Measurements from ENCODE around the gene STIM1.

Gene STIM1

DNA sequence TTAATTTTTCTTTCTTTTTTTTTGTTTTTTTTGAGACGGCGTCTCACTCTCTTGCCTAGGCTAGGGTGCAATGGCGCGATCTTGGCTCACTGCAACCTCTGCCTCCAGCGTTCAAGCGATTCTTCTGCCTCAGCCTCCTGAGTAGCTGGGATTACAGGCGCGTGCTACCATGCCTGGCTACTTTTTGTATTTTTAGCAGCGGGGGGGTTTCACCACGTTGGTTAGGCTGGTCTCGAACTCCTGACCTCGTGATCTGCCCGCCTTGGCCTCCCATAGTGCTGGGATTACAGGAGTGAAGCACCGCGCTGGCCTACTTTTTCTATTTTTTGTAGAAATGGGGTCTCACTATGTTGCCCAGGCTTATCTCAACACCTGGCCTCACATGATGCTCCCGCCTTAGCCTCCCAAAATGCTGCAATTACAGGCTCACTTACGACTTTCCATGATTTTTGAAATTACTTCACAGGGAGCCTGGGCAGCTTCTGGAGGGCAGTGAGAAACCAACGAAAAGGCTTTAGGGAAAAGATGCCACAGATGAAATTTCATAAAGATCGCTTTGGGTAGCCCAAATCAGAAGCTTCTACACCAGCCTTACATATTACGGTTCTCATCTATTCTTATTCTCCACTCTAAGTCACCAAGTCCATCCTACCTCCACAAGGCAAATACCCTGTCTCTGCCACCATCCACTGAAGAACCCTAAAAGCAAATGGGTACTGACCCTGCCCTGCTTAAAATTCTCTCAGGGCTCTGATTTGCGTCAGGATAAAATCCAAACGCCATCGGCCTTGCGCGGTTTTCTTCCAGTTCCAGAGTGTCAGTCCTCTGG lies 238.3 kb downstream of the STIM1 start:
- H3K9ac ChIP-seq (ENCODE audit: insufficient read length, low read depth): peak overlapping the region; percentile 86
- no peak for TF ChIP-seq YY1 (IDR thresholded peaks at IDR 0.05; ENCODE audit: insufficient read depth, insufficient read length)
- no peak for TF ChIP-seq ZNF274 (IDR thresholded peaks at IDR 0.05; ENCODE audit: low read depth, low read length)
- TF ChIP-seq SUZ12 (IDR thresholded peaks at IDR 0.05; ENCODE audit: extremely low read depth, insufficient read depth, insufficient read length): no peak

GRCh38 chr11:4094348-4095291 lies 239.2 kb downstream of the STIM1 start, which contains the start of gene RRM1:
RRM1 (plus strand) TSS chr11:4094799; CDS start chr11:4095013, 214 bp downstream.
- H3K9ac ChIP-seq (ENCODE audit: insufficient read length, low read depth): peak within 1 kb of the TSS; percentile 95
- peaks cover 2% of the 10 kb centered on the region for H3K4me1 ChIP-seq (ENCODE audit: insufficient read depth, insufficient read length)
- H3K9me3 ChIP-seq (ENCODE audit: insufficient read depth, low read length): no peaks in the 10 kb centered on the region
- no peaks in the 10 kb centered on the region for H3K27me3 ChIP-seq (ENCODE audit: insufficient read depth, insufficient read length)
- peaks cover 24% of the 10 kb centered on the region for H3K36me3 ChIP-seq (ENCODE audit: insufficient read depth, insufficient read length, low read length)
- peak; percentile 98 for DNase-seq (ENCODE audit: low read depth, low spot score)
- peak; percentile 99 for TF ChIP-seq YY1 (IDR thresholded peaks at IDR 0.05; ENCODE audit: insufficient read depth, insufficient read length)
- no peak for TF ChIP-seq ZNF274 (IDR thresholded peaks at IDR 0.05; ENCODE audit: low read depth, low read length)
- TF ChIP-seq SUZ12 (IDR thresholded peaks at IDR 0.05; ENCODE audit: extremely low read depth, insufficient read depth, insufficient read length): no peak
- peak within 1 kb of the TSS; percentile 87 for H3K4me3 ChIP-seq (ENCODE audit: insufficient read length, low read depth)

More for the DNA sequence above, 238.3 kb downstream of the STIM1 start:
- Histone ChIP-seq H3K36me3 (ENCODE audit: insufficient read depth, insufficient read length, low read length) (peaks cover 21% of the 10 kb centered on the region), H3K4me1 (ENCODE audit: insufficient read depth, insufficient read length) (peaks cover 2% of the 10 kb centered on the region), H3K4me3 (ENCODE audit: insufficient read length, low read depth) (peak overlapping the region; percentile 87), H3K27me3 (ENCODE audit: insufficient read depth, insufficient read length) (no peaks in the 10 kb centered on the region), H3K9me3 (ENCODE audit: insufficient read depth, low read length) (no peaks in the 10 kb centered on the region)
- DNase-seq (ENCODE audit: low read depth, low spot score): no peak

DNA sequence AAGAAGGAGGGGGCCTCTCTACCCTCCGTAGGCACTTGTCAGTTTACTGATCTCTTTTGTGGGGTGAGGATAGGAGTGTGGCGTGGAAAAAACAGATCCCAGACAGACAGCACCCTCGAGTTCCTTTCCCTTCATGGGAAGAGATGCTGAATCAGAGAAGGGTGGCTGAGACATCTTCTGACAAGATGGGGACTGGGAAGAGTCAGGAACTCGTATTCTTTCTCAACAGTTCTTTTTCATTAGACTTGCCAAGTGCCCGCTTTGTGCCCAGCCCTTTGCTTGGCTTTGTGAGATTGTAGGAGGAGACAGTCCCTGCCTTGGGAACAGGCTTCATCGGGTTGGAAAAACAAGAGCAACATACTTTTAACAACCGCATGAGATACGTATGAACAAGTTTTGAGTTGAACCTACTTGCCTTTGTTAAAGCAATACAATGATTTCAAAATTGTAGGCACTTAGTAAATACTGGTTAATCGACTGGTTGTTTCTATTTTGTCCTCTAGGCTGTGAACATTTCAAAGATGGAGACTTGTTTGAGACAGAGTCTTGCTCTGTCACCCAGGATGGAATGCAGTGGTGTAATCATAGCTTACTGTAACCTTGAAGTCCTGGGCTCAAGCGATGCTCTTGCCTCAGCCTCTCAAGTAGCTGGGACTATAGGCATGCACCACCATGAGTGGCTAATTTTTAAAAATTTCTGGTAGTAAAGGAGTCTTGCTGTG lies 240.2 kb downstream of the STIM1 start:
- Histone ChIP-seq H3K4me3 (ENCODE audit: insufficient read length, low read depth) (peak overlapping the region; percentile 87), H3K36me3 (ENCODE audit: insufficient read depth, insufficient read length, low read length) (peaks cover 24% of the 10 kb centered on the region), H3K9ac (ENCODE audit: insufficient read length, low read depth) (peak overlapping the region; percentile 95), H3K4me1 (ENCODE audit: insufficient read depth, insufficient read length) (peaks cover 2% of the 10 kb centered on the region), H3K27me3 (ENCODE audit: insufficient read depth, insufficient read length) (no peaks in the 10 kb centered on the region), H3K9me3 (ENCODE audit: insufficient read depth, low read length) (no peaks in the 10 kb centered on the region)
- no peak for DNase-seq (ENCODE audit: low read depth, low spot score)
- TF ChIP-seq YY1 (IDR thresholded peaks at IDR 0.05; ENCODE audit: insufficient read depth, insufficient read length) (no peak), ZNF274 (IDR thresholded peaks at IDR 0.05; ENCODE audit: low read depth, low read length) (no peak), SUZ12 (IDR thresholded peaks at IDR 0.05; ENCODE audit: extremely low read depth, insufficient read depth, insufficient read length) (no peak)

GRCh38 chr11:4098026-4098621 lies 242.7 kb downstream of the STIM1 start:
- TF ChIP-seq SUZ12 (IDR thresholded peaks at IDR 0.05; ENCODE audit: extremely low read depth, insufficient read depth, insufficient read length): no peak
- TF ChIP-seq ZNF274 (IDR thresholded peaks at IDR 0.05; ENCODE audit: low read depth, low read length): no peak
- TF ChIP-seq YY1 (IDR thresholded peaks at IDR 0.05; ENCODE audit: insufficient read depth, insufficient read length): no peak

GRCh38 chr11:4102711-4103110 lies 247.2 kb downstream of the STIM1 start:
- Histone ChIP-seq H3K4me1 (ENCODE audit: insufficient read depth, insufficient read length) (no peaks in the 10 kb centered on the region), H3K9me3 (ENCODE audit: insufficient read depth, low read length) (no peaks in the 10 kb centered on the region), H3K9ac (ENCODE audit: insufficient read length, low read depth) (no peak overlapping the region), H3K4me3 (ENCODE audit: insufficient read length, low read depth) (no peak overlapping the region), H3K36me3 (ENCODE audit: insufficient read depth, insufficient read length, low read length) (peaks cover 61% of the 10 kb centered on the region), H3K27me3 (ENCODE audit: insufficient read depth, insufficient read length) (no peaks in the 10 kb centered on the region)
- TF ChIP-seq YY1 (IDR thresholded peaks at IDR 0.05; ENCODE audit: insufficient read depth, insufficient read length) (no peak), SUZ12 (IDR thresholded peaks at IDR 0.05; ENCODE audit: extremely low read depth, insufficient read depth, insufficient read length) (no peak), ZNF274 (IDR thresholded peaks at IDR 0.05; ENCODE audit: low read depth, low read length) (no peak)
- DNase-seq (ENCODE audit: low read depth, low spot score): no peak

More at GRCh38 chr11:4098026-4098621, 242.7 kb downstream of the STIM1 start:
- H3K27me3 ChIP-seq (ENCODE audit: insufficient read depth, insufficient read length): no peaks in the 10 kb centered on the region
- H3K4me3 ChIP-seq (ENCODE audit: insufficient read length, low read depth): no peak overlapping the region
- DNase-seq (ENCODE audit: low read depth, low spot score): no peak
- peaks cover 2% of the 10 kb centered on the region for H3K4me1 ChIP-seq (ENCODE audit: insufficient read depth, insufficient read length)
- no peak overlapping the region for H3K9ac ChIP-seq (ENCODE audit: insufficient read length, low read depth)
- H3K9me3 ChIP-seq (ENCODE audit: insufficient read depth, low read length): no peaks in the 10 kb centered on the region
- H3K36me3 ChIP-seq (ENCODE audit: insufficient read depth, insufficient read length, low read length): peaks cover 37% of the 10 kb centered on the region

- H3K4me1 ChIP-seq (ENCODE audit: insufficient read depth, insufficient read length): no peaks in the 10 kb centered on the region
- no peak overlapping the region for H3K4me3 ChIP-seq (ENCODE audit: insufficient read length, low read depth)
- H3K9me3 ChIP-seq (ENCODE audit: insufficient read depth, low read length): no peaks in the 10 kb centered on the region
- peaks cover 62% of the 10 kb centered on the region for H3K36me3 ChIP-seq (ENCODE audit: insufficient read depth, insufficient read length, low read length)
- TF ChIP-seq ZNF274 (IDR thresholded peaks at IDR 0.05; ENCODE audit: low read depth, low read length) (no peak), SUZ12 (IDR thresholded peaks at IDR 0.05; ENCODE audit: extremely low read depth, insufficient read depth, insufficient read length) (no peak), YY1 (IDR thresholded peaks at IDR 0.05; ENCODE audit: insufficient read depth, insufficient read length) (no peak)
- H3K9ac ChIP-seq (ENCODE audit: insufficient read length, low read depth): no peak overlapping the region
- H3K27me3 ChIP-seq (ENCODE audit: insufficient read depth, insufficient read length): no peaks in the 10 kb centered on the region
- no peak for DNase-seq (ENCODE audit: low read depth, low spot score)
Observed at GRCh38 chr11:4103269-4103668, 247.8 kb downstream of the STIM1 start.
